ENCODE measurements around the gene MAPK9. TPM values are rescaled to one million over a fixed set of nuclear protein-coding genes. Genes with fewer than 3 reads are reported as not detected.

Gene MAPK9
- total RNA-seq, 1 experiment from 2014 or later, result 38.6 TPM

GRCh38 chr5:180331647-180331950 is 39.7 kb upstream of the MAPK9 start:
- H3K27me3 Mint-ChIP-seq (ENCODE audit: low read depth), result no peaks in the 10 kb centered on the region
- Histone ChIP-seq H3K4me1 (ENCODE audit: insufficient read depth, low read length) (peaks cover 7% of the 10 kb centered on the region), H2BK12ac (ENCODE audit: insufficient read length, low read depth, low read length) (no peak overlapping the region), H3T11ph (ENCODE audit: low read length) (no peak overlapping the region), H3K27me3 (ENCODE audit: insufficient read depth, low read length) (no peaks in the 10 kb centered on the region), H4K5ac (ENCODE audit: insufficient read length, low read depth, low read length) (no peak overlapping the region), H4K8ac (replicated peaks; ENCODE audit: insufficient read length, low read depth, low read length) (no peak overlapping the region), H3K4ac (ENCODE audit: low read depth, low read length) (no peak overlapping the region), H3K14ac (ENCODE audit: insufficient read depth, low read length) (no peak overlapping the region; the same call in 1 of the 2 replicates), H2BK15ac (ENCODE audit: low read depth, low read length) (no peak overlapping the region), H2AK5ac (ENCODE audit: insufficient read length, low read length) (no peak overlapping the region), H2BK120ac (ENCODE audit: low read depth, low read length, poor library complexity, severe bottlenecking) (no peak overlapping the region), H3K79me1 (ENCODE audit: insufficient read depth, low read depth, low read length, poor library complexity, severe bottlenecking) (no peaks in the 10 kb centered on the region), H3K9me3 (ENCODE audit: control insufficient read depth, low read depth, low read length) (no peaks in the 10 kb centered on the region), H3K23ac (ENCODE audit: insufficient read length, low read depth, low read length) (no peak overlapping the region), H3K27ac (ENCODE audit: insufficient read length, low read depth, low read length) (peak overlapping the region; percentile 91), H3K18ac (ENCODE audit: insufficient read length, low read depth, low read length) (peak overlapping the region; percentile 55), H2BK5ac (ENCODE audit: insufficient read length, low read length) (no peak overlapping the region), H4K91ac (ENCODE audit: insufficient read length, low read depth, low read length) (no peak overlapping the region), H2BK20ac (ENCODE audit: low read depth, low read length, poor library complexity, severe bottlenecking) (no peak overlapping the region), H3K4me2 (ENCODE audit: insufficient read depth, insufficient read length, low read length) (no peak overlapping the region), H3K23me2 (ENCODE audit: insufficient read length, low read depth, low read length, poor library complexity, severe bottlenecking) (no peaks in the 10 kb centered on the region), H3K9ac (ENCODE audit: extremely low read depth, insufficient read length, low read length) (no peak overlapping the region), H3K79me2 (ENCODE audit: insufficient read depth, low read length) (no peaks in the 10 kb centered on the region; the same call in 1 of the 2 replicates), H4K20me1 (ENCODE audit: control insufficient read depth, insufficient read depth, insufficient read length) (no peaks in the 10 kb centered on the region), H2AFZ (ENCODE audit: low read length) (no peak overlapping the region), H3K56ac (ENCODE audit: insufficient read length, low read depth, low read length) (no peak overlapping the region)
- no peak for TF ChIP-seq CTCF (conservative IDR thresholded peaks at IDR 0.05)
- peaks cover 3 to 7% of the 10 kb centered on the region in 2 experiments; a peak in 3 of 5 replicates for H3K9me3 Mint-ChIP-seq
- DNase-seq, result peak; percentile 76
- peak overlapping the region; percentile 90 to 100 (median 97) for H3K27ac Mint-ChIP-seq
- H3K4me1 Mint-ChIP-seq, result peaks cover 22 to 28% of the 10 kb centered on the region in 2 experiments
- peaks cover 82 to 88% (median 87%) of the 10 kb centered on the region in 3 experiments for H3K36me3 Mint-ChIP-seq (ENCODE audit: insufficient read depth in 1 of 3, low read depth in 3 of 3)
- H3K4me3 Mint-ChIP-seq, result peak overlapping the region; percentile 29 to 70
- WGBS (ENCODE audit: extremely low coverage, insufficient read length, low lambda C conversion rate), result no CpG with 5 or more reads among the region's 7 CpGs

Data from H9 (cell line).